WI38 (cell line): ENCODE data around the gene AKR1B1.

Experiments used
- H3K4me3 ChIP-seq: 2 replicates; pipeline ENCODE4 v1.5.1; 2011; ENCODE audit warnings: low read depth, mild to moderate bottlenecking, control low read depth, low read length
- TF ChIP-seq, protein P1 (sequence below): IDR thresholded peaks from 2 replicates; pipeline ENCODE4 v1.5.1; 2012; ENCODE audit warnings: low read depth, mild to moderate bottlenecking, control low read depth, low read length

The AKR1B1 gene

DNA sequence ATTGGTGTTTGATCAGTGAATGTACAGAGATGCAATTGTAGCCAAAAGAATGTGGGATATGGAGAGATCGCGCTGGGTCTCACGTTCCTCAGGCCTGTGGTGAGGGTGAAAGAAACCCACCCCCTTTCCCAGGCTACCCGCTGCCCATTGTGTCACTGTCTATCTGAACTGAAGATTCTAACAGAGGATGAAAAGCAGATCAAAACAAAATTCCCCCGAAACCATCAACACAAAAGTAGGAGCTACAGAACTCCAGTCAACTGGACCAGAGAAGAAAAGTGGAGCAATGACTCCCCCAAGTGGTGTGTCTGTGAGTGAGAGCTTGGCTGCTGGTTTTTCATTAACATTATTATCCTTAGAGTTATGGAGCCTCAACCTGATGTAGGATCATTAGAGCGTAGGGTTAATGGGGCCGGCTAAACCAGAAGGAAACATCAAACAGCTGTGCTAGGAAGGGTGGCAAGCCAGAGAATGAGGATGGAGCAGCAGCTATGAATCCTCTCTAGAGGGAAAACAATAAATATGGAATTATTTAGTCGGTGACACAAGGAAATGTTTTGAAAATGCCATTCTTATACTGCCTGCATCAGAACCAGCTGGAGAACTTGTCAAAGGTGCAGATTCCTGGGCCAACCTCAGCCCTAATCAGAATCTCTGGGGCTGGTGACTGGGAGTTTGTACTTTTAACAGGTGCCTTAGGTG is 38.3 kb downstream of the AKR1B1 start:
- TF ChIP-seq, protein P1, sequence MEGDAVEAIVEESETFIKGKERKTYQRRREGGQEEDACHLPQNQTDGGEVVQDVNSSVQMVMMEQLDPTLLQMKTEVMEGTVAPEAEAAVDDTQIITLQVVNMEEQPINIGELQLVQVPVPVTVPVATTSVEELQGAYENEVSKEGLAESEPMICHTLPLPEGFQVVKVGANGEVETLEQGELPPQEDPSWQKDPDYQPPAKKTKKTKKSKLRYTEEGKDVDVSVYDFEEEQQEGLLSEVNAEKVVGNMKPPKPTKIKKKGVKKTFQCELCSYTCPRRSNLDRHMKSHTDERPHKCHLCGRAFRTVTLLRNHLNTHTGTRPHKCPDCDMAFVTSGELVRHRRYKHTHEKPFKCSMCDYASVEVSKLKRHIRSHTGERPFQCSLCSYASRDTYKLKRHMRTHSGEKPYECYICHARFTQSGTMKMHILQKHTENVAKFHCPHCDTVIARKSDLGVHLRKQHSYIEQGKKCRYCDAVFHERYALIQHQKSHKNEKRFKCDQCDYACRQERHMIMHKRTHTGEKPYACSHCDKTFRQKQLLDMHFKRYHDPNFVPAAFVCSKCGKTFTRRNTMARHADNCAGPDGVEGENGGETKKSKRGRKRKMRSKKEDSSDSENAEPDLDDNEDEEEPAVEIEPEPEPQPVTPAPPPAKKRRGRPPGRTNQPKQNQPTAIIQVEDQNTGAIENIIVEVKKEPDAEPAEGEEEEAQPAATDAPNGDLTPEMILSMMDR: peak; percentile 55

DNA sequence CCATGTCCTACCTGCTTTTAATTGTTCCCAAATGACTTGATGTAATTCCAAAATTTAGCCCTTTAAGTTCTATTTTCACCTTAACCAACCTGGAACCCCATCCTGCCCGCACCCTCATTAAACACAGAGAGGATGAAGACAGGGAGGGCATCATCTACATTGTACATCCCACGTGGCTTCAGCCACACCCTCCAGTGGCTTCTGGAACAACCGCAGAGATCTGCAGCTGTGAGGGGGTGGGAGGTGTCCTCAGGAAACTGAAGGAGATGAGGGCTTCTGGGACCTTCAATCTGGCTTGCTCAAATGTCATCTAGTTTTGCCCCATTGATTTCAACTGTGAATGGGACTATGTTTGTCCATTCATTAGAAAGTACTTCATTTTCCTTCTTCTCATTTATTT is 39.0 kb downstream of the AKR1B1 start:
- TF ChIP-seq, protein P1: no peak
- no peak overlapping the region for H3K4me3 ChIP-seq

More for the DNA sequence above, 38.3 kb downstream of the AKR1B1 start:
- no peak overlapping the region for H3K4me3 ChIP-seq

DNA sequence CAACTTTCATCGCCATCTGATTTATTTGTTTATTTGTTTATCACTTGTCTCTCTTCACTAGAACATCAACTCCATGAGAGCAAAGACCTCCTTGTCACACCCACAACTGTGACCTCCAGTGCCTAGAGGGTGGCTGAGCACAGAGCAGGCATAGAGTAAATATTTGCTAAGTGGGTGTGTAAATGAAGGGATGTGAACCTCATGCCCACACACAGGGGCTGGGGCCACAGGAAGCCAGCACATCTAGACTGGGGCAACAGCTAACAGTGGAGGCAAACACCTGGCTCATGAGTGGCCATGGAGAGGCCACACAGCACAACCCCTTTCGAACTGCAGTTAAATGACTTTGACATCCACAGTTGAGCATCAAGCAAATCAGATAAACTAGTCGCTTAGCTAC is 39.8 kb downstream of the AKR1B1 start:
- TF ChIP-seq, protein P1: no peak
- H3K4me3 ChIP-seq: no peak overlapping the region

DNA sequence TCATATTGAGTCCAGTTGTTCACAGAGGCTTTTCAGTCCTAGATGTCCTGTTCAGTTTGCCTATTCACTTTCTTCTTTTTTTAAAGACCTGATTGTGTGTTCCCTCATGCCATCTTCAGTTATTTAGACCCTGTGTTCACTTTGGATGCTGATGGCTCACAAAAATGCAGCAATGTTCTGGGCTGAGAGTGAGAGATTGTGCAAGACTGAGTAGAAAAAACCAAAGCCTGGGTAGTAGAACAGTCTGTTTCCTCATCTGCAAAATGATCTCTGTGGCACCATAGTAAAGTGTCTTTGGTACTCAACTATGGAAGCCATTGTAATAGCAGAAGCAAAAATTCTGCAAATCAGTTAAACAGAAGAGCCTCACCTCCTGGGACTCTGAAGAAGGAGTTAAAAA is 43.2 kb downstream of the AKR1B1 start:
- TF ChIP-seq, protein P1: no peak
- no peak overlapping the region for H3K4me3 ChIP-seq

DNA sequence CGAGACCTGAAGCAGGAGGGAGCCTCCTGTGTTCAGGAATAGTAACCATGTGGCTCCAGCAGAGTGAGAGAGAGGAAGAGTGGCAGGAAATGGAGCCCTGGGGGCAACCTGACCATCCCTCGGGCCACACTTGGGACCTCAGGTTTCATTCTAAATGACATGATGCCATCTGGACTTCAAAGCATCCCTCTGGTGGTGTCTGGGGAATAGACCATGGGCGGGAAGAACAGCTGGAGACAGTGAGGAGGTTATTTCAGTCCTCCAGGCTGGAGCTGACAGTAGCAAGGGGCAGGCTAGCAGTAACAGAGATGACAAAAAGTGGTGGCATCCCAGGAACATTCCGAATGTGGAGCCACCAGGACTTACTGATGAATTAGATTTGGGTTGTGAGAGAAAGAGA is 44.8 kb downstream of the AKR1B1 start:
- TF ChIP-seq, protein P1: no peak
- H3K4me3 ChIP-seq: no peak overlapping the region

DNA sequence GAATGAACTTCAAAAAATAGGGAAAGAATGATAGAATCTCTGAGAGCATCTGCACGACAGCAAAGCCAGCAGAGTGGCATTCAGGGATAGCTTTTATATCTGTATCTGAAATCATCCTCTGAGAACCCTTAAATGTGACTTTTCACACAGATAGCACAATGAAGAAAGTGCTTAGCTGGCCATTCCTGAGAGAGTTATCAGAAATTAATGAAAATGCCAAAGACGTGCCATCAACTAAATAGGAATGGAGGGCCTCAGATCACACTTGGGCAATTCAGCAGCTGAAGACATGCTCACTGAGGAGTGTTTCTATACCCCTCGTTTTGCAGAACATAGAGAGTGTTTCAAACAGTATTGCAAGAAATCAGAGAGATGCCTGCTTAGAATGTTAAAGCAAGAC is 51.6 kb downstream of the AKR1B1 start:
- TF ChIP-seq, protein P1: no peak
- no peak overlapping the region for H3K4me3 ChIP-seq

DNA sequence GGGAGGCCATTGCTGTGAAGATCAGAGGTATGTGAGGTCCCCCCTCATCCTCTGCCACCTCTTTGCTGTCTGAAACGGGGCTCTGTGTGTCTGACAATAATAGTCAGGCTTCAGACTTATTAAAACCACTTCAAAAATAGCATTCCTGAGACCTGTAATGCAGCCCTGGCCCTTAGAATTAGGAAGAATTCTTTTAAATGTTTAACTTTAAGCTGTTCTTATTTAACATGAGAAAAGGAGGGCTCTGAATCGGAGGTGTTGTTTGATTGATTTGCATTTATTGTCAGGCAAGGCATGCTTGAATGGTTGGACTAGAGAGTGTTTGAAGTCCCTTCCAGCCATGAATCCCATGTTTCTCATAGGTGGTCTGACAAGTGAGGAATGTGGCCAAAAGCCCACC is 52.5 kb downstream of the AKR1B1 start:
- no peak overlapping the region for H3K4me3 ChIP-seq
- TF ChIP-seq, protein P1: no peak
